Measurements from ENCODE around the gene PAK5. TPM values are rescaled to one million over a fixed set of nuclear protein-coding genes. Genes with fewer than 3 reads are reported as not detected.

Gene PAK5
- total RNA-seq, 2 donors from 2014 or later: not detected

GRCh38 chr20:9632265-9632664 is 206.6 kb downstream of the PAK5 start:
- no peak for ATAC-seq (replicated peaks)
- Mint-ChIP-seq H3K4me3 (no peak overlapping the region), H3K4me1 (no peaks in the 10 kb centered on the region), H3K9me3 (no peaks in the 10 kb centered on the region), H3K27ac (no peak overlapping the region), H3K27me3 (no peaks in the 10 kb centered on the region), H3K36me3 (ENCODE audit: low read depth) (no peaks in the 10 kb centered on the region)

- no peak overlapping the region for H3K27ac Mint-ChIP-seq
- H3K4me3 Mint-ChIP-seq: no peak overlapping the region
- ATAC-seq (replicated peaks): no peak
- H3K27me3 Mint-ChIP-seq: peaks cover 2% of the 10 kb centered on the region
- no peaks in the 10 kb centered on the region for H3K9me3 Mint-ChIP-seq
- H3K36me3 Mint-ChIP-seq (ENCODE audit: low read depth): no peaks in the 10 kb centered on the region
- H3K4me1 Mint-ChIP-seq: no peaks in the 10 kb centered on the region
Observed at GRCh38 chr20:9630554-9630953, 208.3 kb downstream of the PAK5 start.

GRCh38 chr20:9629831-9630230 is 209.0 kb downstream of the PAK5 start:
- no peak overlapping the region for H3K4me3 Mint-ChIP-seq
- no peak for ATAC-seq (replicated peaks)
- no peaks in the 10 kb centered on the region for H3K36me3 Mint-ChIP-seq (ENCODE audit: low read depth)
- peaks cover 4% of the 10 kb centered on the region for H3K27me3 Mint-ChIP-seq
- H3K9me3 Mint-ChIP-seq: no peaks in the 10 kb centered on the region
- no peaks in the 10 kb centered on the region for H3K4me1 Mint-ChIP-seq
- no peak overlapping the region for H3K27ac Mint-ChIP-seq

- no peaks in the 10 kb centered on the region for H3K4me1 Mint-ChIP-seq
- no peak overlapping the region for H3K4me3 Mint-ChIP-seq
- no peaks in the 10 kb centered on the region for H3K36me3 Mint-ChIP-seq (ENCODE audit: low read depth)
- no peak overlapping the region for H3K27ac Mint-ChIP-seq
- H3K27me3 Mint-ChIP-seq: peaks cover 4% of the 10 kb centered on the region
- H3K9me3 Mint-ChIP-seq: no peaks in the 10 kb centered on the region
- no peak for ATAC-seq (replicated peaks)
Observed at GRCh38 chr20:9628589-9628988, 210.3 kb downstream of the PAK5 start.

GRCh38 chr20:9628141-9628540 is 210.7 kb downstream of the PAK5 start:
- no peaks in the 10 kb centered on the region for H3K9me3 Mint-ChIP-seq
- no peak for ATAC-seq (replicated peaks)
- no peak overlapping the region for H3K4me3 Mint-ChIP-seq
- H3K27me3 Mint-ChIP-seq: peaks cover 4% of the 10 kb centered on the region
- H3K4me1 Mint-ChIP-seq: no peaks in the 10 kb centered on the region
- no peaks in the 10 kb centered on the region for H3K36me3 Mint-ChIP-seq (ENCODE audit: low read depth)
- no peak overlapping the region for H3K27ac Mint-ChIP-seq

GRCh38 chr20:9627219-9627618 is 211.7 kb downstream of the PAK5 start:
- ATAC-seq (replicated peaks): no peak
- no peaks in the 10 kb centered on the region for H3K4me1 Mint-ChIP-seq

GRCh38 chr20:9626357-9626756 is 212.5 kb downstream of the PAK5 start:
- H3K9me3 Mint-ChIP-seq: no peaks in the 10 kb centered on the region
- peaks cover 6% of the 10 kb centered on the region for H3K27me3 Mint-ChIP-seq
- H3K4me3 Mint-ChIP-seq: no peak overlapping the region
- no peak for ATAC-seq (replicated peaks)
- no peaks in the 10 kb centered on the region for H3K4me1 Mint-ChIP-seq
- H3K36me3 Mint-ChIP-seq (ENCODE audit: low read depth): no peaks in the 10 kb centered on the region
- H3K27ac Mint-ChIP-seq: no peak overlapping the region

More at GRCh38 chr20:9627219-9627618, 211.7 kb downstream of the PAK5 start:
- H3K9me3 Mint-ChIP-seq: no peaks in the 10 kb centered on the region
- peaks cover 6% of the 10 kb centered on the region for H3K27me3 Mint-ChIP-seq
- H3K27ac Mint-ChIP-seq: no peak overlapping the region
- H3K4me3 Mint-ChIP-seq: no peak overlapping the region
- H3K36me3 Mint-ChIP-seq (ENCODE audit: low read depth): no peaks in the 10 kb centered on the region

- H3K36me3 Mint-ChIP-seq (ENCODE audit: low read depth): no peaks in the 10 kb centered on the region
- H3K9me3 Mint-ChIP-seq: no peaks in the 10 kb centered on the region
- no peak overlapping the region for H3K4me3 Mint-ChIP-seq
- peaks cover 8% of the 10 kb centered on the region for H3K27me3 Mint-ChIP-seq
- no peak overlapping the region for H3K27ac Mint-ChIP-seq
- no peak for ATAC-seq (replicated peaks)
- no peaks in the 10 kb centered on the region for H3K4me1 Mint-ChIP-seq
Observed at GRCh38 chr20:9617940-9618339, 220.9 kb downstream of the PAK5 start.

GRCh38 chr20:9616833-9617461 is 221.9 kb downstream of the PAK5 start:
- H3K27me3 Mint-ChIP-seq: peaks cover 6% of the 10 kb centered on the region
- H3K36me3 Mint-ChIP-seq (ENCODE audit: low read depth): no peaks in the 10 kb centered on the region
- H3K4me1 Mint-ChIP-seq: no peaks in the 10 kb centered on the region
- no peaks in the 10 kb centered on the region for H3K9me3 Mint-ChIP-seq
- peak; percentile 48 for ATAC-seq (replicated peaks)
- no peak overlapping the region for H3K27ac Mint-ChIP-seq
- H3K4me3 Mint-ChIP-seq: no peak overlapping the region

GRCh38 chr20:9616455-9616805 is 222.4 kb downstream of the PAK5 start:
- Mint-ChIP-seq H3K9me3 (no peaks in the 10 kb centered on the region), H3K4me1 (no peaks in the 10 kb centered on the region), H3K36me3 (ENCODE audit: low read depth) (no peaks in the 10 kb centered on the region), H3K27me3 (peaks cover 6% of the 10 kb centered on the region), H3K27ac (no peak overlapping the region), H3K4me3 (no peak overlapping the region)
- ATAC-seq (replicated peaks): no peak

- H3K36me3 Mint-ChIP-seq (ENCODE audit: low read depth): no peaks in the 10 kb centered on the region
- H3K4me1 Mint-ChIP-seq: no peaks in the 10 kb centered on the region
- H3K27me3 Mint-ChIP-seq: peaks cover 6% of the 10 kb centered on the region
- no peak overlapping the region for H3K4me3 Mint-ChIP-seq
- no peaks in the 10 kb centered on the region for H3K9me3 Mint-ChIP-seq
- no peak overlapping the region for H3K27ac Mint-ChIP-seq
- no peak for ATAC-seq (replicated peaks)
Observed at GRCh38 chr20:9615766-9616454, 223.0 kb downstream of the PAK5 start.

- Mint-ChIP-seq H3K9me3 (no peaks in the 10 kb centered on the region), H3K4me3 (no peak overlapping the region), H3K36me3 (ENCODE audit: low read depth) (no peaks in the 10 kb centered on the region), H3K27ac (no peak overlapping the region), H3K27me3 (peaks cover 6% of the 10 kb centered on the region), H3K4me1 (no peaks in the 10 kb centered on the region)
- no peak for ATAC-seq (replicated peaks)
Observed at GRCh38 chr20:9615118-9615517, 223.8 kb downstream of the PAK5 start.

GRCh38 chr20:9613871-9614270 is 225.0 kb downstream of the PAK5 start:
- Mint-ChIP-seq H3K4me1 (no peaks in the 10 kb centered on the region), H3K27ac (no peak overlapping the region), H3K27me3 (no peaks in the 10 kb centered on the region), H3K9me3 (no peaks in the 10 kb centered on the region), H3K4me3 (no peak overlapping the region), H3K36me3 (ENCODE audit: low read depth) (no peaks in the 10 kb centered on the region)
- ATAC-seq (replicated peaks): no peak

GRCh38 chr20:9611921-9612320 is 227.0 kb downstream of the PAK5 start:
- Mint-ChIP-seq H3K4me1 (no peaks in the 10 kb centered on the region), H3K4me3 (no peak overlapping the region), H3K36me3 (ENCODE audit: low read depth) (no peaks in the 10 kb centered on the region), H3K27ac (no peak overlapping the region), H3K27me3 (no peaks in the 10 kb centered on the region), H3K9me3 (no peaks in the 10 kb centered on the region)
- no peak for ATAC-seq (replicated peaks)

- ATAC-seq (replicated peaks): no peak
- no peaks in the 10 kb centered on the region for H3K4me1 Mint-ChIP-seq
- H3K27me3 Mint-ChIP-seq: no peaks in the 10 kb centered on the region
- no peak overlapping the region for H3K4me3 Mint-ChIP-seq
- no peak overlapping the region for H3K27ac Mint-ChIP-seq
- no peaks in the 10 kb centered on the region for H3K9me3 Mint-ChIP-seq
- H3K36me3 Mint-ChIP-seq (ENCODE audit: low read depth): no peaks in the 10 kb centered on the region
Observed at GRCh38 chr20:9610665-9611064, 228.2 kb downstream of the PAK5 start.
